ENCODE results near the gene HTRA3.

Gene HTRA3

GRCh38 chr4:8269535-8270417 lies at the start of gene HTRA3:
Gene HTRA3, plus strand, starts transcription at chr4:8269754. Its CDS starts 215 bp downstream, at chr4:8269969.
- H3K9me3 ChIP-seq = no peaks in the 10 kb centered on the region
- H3K4me3 ChIP-seq = peak within 1 kb of the TSS; percentile 40 to 47
- peaks cover 0 to 12% (median 3%) of the 10 kb centered on the region in 4 donors for H3K4me1 ChIP-seq
- intact Hi-C loops (cut with DNase I; ENCODE audit: low total_unique reads) = no loop called here
- peaks cover 0 to 54% of the 10 kb centered on the region in 2 donors for H3K27me3 ChIP-seq
- no peaks in the 10 kb centered on the region for H3K36me3 ChIP-seq
- no peak within 1 kb of the TSS for H3K27ac ChIP-seq
- no peak for DNase-seq
- TF ChIP-seq CTCF (IDR thresholded peaks at IDR 0.05) = no peak

DNA sequence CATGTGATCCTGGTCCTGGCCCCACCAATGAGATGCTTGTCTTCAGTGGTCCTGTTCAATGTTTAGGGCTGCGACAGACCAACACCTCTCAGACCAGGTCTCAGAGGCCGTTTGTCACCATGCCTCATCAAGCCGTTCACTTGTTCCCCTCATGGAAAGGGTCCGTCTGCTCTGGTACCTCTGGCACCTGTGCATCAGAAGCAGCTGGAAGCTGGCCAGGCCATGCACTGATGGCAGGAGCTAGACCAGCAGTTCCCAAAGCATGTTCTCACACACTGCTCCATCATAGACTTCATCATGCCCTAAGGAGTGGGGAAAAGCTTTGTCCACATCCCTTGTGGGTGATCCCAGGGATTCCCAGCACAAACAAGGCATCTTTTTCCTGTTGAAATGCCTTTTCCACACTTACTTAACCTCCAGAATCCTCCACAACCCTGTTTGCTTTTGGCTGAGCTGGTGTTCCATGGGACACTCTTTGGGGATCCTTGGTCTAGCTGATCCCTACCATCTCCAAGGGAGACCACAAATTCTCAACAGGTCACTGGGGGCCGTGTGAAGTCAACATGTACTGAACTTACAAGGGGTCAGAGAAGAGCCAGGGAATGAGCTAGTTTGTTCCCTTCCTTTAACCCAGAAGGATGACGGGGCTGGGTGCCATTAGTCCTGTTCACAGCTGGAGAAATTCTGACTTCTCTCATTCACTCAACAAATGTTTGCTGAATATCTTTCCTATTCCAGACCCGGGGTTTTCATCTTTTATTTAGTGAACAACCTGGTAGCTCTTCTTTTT lies 48.7 kb upstream of the HTRA3 start:
- no peak for TF ChIP-seq CTCF (IDR thresholded peaks at IDR 0.05)
- H3K27ac ChIP-seq = no peak overlapping the region
- intact Hi-C loops (cut with DNase I; ENCODE audit: low total_unique reads) = no loop called here
- no peaks in the 10 kb centered on the region for H3K4me1 ChIP-seq
- H3K4me3 ChIP-seq = no peak overlapping the region
- no peaks in the 10 kb centered on the region for H3K9me3 ChIP-seq
- DNase-seq = no peak
- H3K36me3 ChIP-seq = peaks cover 0 to 16% (median 0%) of the 10 kb centered on the region in 3 donors
- peaks cover 0 to 10% of the 10 kb centered on the region in 2 donors for H3K27me3 ChIP-seq

- Histone ChIP-seq H3K36me3 (peaks cover 0 to 9% (median 0%) of the 10 kb centered on the region in 3 donors), H3K27me3 (peaks cover 0 to 8% of the 10 kb centered on the region in 2 donors), H3K4me1 (no peaks in the 10 kb centered on the region), H3K27ac (no peak overlapping the region), H3K9me3 (no peaks in the 10 kb centered on the region), H3K4me3 (no peak overlapping the region)
- intact Hi-C loops (cut with DNase I; ENCODE audit: low total_unique reads) = no loop called here
- TF ChIP-seq CTCF (IDR thresholded peaks at IDR 0.05) = no peak
- DNase-seq = no peak
Measured at GRCh38 chr4:8221476-8221875, 48.1 kb upstream of the HTRA3 start.

DNA sequence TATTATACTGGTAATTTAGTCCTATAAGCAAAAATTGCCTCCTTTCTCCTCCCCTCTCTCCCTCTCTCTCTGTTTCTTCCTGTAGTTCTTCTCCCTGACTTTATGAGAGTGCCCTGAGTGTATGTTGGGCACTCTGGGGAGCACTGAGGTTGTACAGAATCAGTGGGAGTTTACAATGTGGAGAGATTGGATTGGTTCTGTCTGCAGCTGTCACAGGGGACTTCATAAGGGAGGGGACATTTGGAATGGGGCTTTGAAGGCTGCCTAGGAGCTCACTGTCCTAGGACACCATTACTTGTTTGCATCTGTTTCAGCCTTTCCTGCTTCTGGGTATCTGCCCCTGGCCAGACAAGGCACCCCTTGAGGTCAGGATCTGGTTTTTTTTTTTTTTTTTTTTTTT lies 47.6 kb upstream of the HTRA3 start:
- Histone ChIP-seq H3K4me1 (no peaks in the 10 kb centered on the region), H3K9me3 (no peaks in the 10 kb centered on the region), H3K36me3 (peaks cover 0 to 7% (median 0%) of the 10 kb centered on the region in 3 donors), H3K4me3 (no peak overlapping the region), H3K27ac (no peak overlapping the region), H3K27me3 (peaks cover 0 to 3% of the 10 kb centered on the region in 2 donors)
- TF ChIP-seq CTCF (IDR thresholded peaks at IDR 0.05) = no peak
- intact Hi-C loops (cut with DNase I; ENCODE audit: low total_unique reads) = no loop called here
- no peak for DNase-seq

GRCh38 chr4:8222609-8223388 lies 46.8 kb upstream of the HTRA3 start:
- Histone ChIP-seq H3K36me3 (peaks cover 0 to 7% (median 0%) of the 10 kb centered on the region in 3 donors), H3K27me3 (no peaks in the 10 kb centered on the region), H3K4me3 (no peak overlapping the region), H3K9me3 (no peaks in the 10 kb centered on the region), H3K27ac (no peak overlapping the region), H3K4me1 (peaks cover 0 to 2% (median under 1%) of the 10 kb centered on the region in 4 donors)
- intact Hi-C loops (cut with DNase I; ENCODE audit: low total_unique reads) = no loop called here
- no peak for DNase-seq
- TF ChIP-seq CTCF (IDR thresholded peaks at IDR 0.05) = no peak

Measured in tibial artery (tissue), 4 donors.